Keratinocyte (primary cell): ENCODE measurements around the gene INCA1. TPM values are rescaled to one million over a fixed set of nuclear protein-coding genes. Genes with fewer than 3 reads are reported as not detected.
A peak's percentile ranks its signal among the peaks of the same experiment; 100 is the strongest.

Source experiments
- DNase-seq: peaks from one replicate; pipeline ENCODE4 v3.0.0-alpha.2; 2011; ENCODE audit warnings: low read depth, missing footprints, low spot score
- FAIRE-seq: peaks from 2 replicates; lab custom pipeline; 2011; peaks lifted over from hg19 to GRCh38; lab: Jason Lieb, UNC
- H2AFZ ChIP-seq: 2 replicates; pipeline ENCODE4 v1.6.0; 2012; ENCODE audit warnings: low read length, control low read depth, inconsistent platforms; ENCODE audit not compliant: control insufficient read depth
- H3K27ac ChIP-seq: 2 replicates; pipeline ENCODE4 v1.5.1; 2011; ENCODE audit warnings: low read length; ENCODE audit not compliant: control insufficient read depth, insufficient read depth
- H3K27me3 ChIP-seq: 3 replicates; pipeline ENCODE4 v1.6.0; 2011; ENCODE audit warnings: low read length; ENCODE audit not compliant: control insufficient read depth, insufficient read depth; ENCODE audit errors: extremely low read depth
- H3K36me3 ChIP-seq, 2 experiments: 2 replicates in 1 of 2; 3 replicates in 1 of 2; pipeline ENCODE4 v1.5.1; 2011; ENCODE audit warnings: low read length in 2 of 2, mild to moderate bottlenecking in 1 of 2; ENCODE audit not compliant: control insufficient read depth in 2 of 2, insufficient read depth in 2 of 2; ENCODE audit errors: extremely low read depth in 1 of 2
- H3K4me1 ChIP-seq: 3 replicates; pipeline ENCODE4 v1.5.1; 2011; ENCODE audit warnings: low read length; ENCODE audit not compliant: control insufficient read depth, insufficient read depth; ENCODE audit errors: extremely low read depth
- H3K4me2 ChIP-seq: 3 replicates; pipeline ENCODE4 v1.6.0; 2011; ENCODE audit warnings: low read depth, low read length; ENCODE audit not compliant: control insufficient read depth, insufficient read depth; ENCODE audit errors: extremely low read depth
- H3K4me3 ChIP-seq, 3 experiments: fragments of 200-600 bp in 1 of 3; sonication (generic) in 1 of 3; 2 replicates in 2 of 3; 3 replicates in 1 of 3; pipeline ENCODE4 v1.5.1; 2011 to 2016; ENCODE audit warnings: low read length in 3 of 3, mild to moderate bottlenecking in 3 of 3, control low read depth in 2 of 3, inconsistent platforms in 1 of 3, low read depth in 1 of 3, mixed read lengths in 1 of 3, mixed run types in 1 of 3, moderate library complexity in 1 of 3; ENCODE audit not compliant: control insufficient read depth in 2 of 3, insufficient read depth in 2 of 3; ENCODE audit errors: extremely low read depth in 1 of 3
- H3K79me2 ChIP-seq: 2 replicates; pipeline ENCODE4 v1.6.0; 2012; ENCODE audit warnings: low read length; ENCODE audit not compliant: control insufficient read depth, insufficient read depth
- H3K9ac ChIP-seq: 3 replicates; pipeline ENCODE4 v1.6.0; 2011; ENCODE audit warnings: low read length; ENCODE audit not compliant: control insufficient read depth, insufficient read depth; ENCODE audit errors: extremely low read depth
- H3K9me1 ChIP-seq: 3 replicates; pipeline ENCODE4 v1.6.0; 2011; ENCODE audit warnings: low read length; ENCODE audit not compliant: control insufficient read depth, insufficient read depth; ENCODE audit errors: extremely low read depth
- H3K9me3 ChIP-seq: 2 replicates; pipeline ENCODE4 v1.5.1; 2012; ENCODE audit warnings: low read depth, low read length; ENCODE audit not compliant: control insufficient read depth
- H4K20me1 ChIP-seq: 3 replicates; pipeline ENCODE4 v1.6.0; 2011; ENCODE audit warnings: low read length; ENCODE audit not compliant: control insufficient read depth, insufficient read depth; ENCODE audit errors: extremely low read depth
- CTCF ChIP-seq, 3 experiments: IDR thresholded peaks in 1 of 3; conservative IDR thresholded peaks in 1 of 3; optimal IDR thresholded peaks in 1 of 3; 2 replicates in 2 of 3; 3 replicates in 1 of 3; pipeline versions ENCODE3 to v1.5.1; 2011; ENCODE audit warnings: low read length in 3 of 3, mild to moderate bottlenecking in 3 of 3, moderate library complexity in 2 of 3, control low read depth in 1 of 3, inconsistent platforms in 1 of 3; ENCODE audit not compliant: insufficient read depth in 2 of 3; ENCODE audit errors: extremely low read depth in 1 of 3
- EZH2 ChIP-seq: IDR thresholded peaks from one replicate; pipeline ENCODE4 v1.6.1; 2012; ENCODE audit warnings: inconsistent platforms, mild to moderate bottlenecking, low read length, moderate library complexity
- dilution Hi-C: fragments of 300-500 bp; cut with MboI; formaldehyde crosslinking; loops from one replicate; pipeline ENCODE4 v1.7.0; 2020; ENCODE audit warnings: low sequenced_read_pairs; ENCODE audit not compliant: extremely low pct_ligation_motif_present
- polyA plus RNA-seq, 5 experiments: library from polyadenylated mRNA; depleted of rRNA in 3 of 5; stranded (reverse) in 3 of 5; stranded (forward) in 1 of 5; unstranded in 1 of 5; fragments of >200 nt; gene quantifications; 1 replicate in 1 of 5; 2 replicates in 3 of 5; 3 replicates in 1 of 5; pipeline versions ENCODE4 v1.2.1 to v1.2.3, GENCODE V29; 2011 to 2012; ENCODE audit warnings: missing spikeins in 2 of 5, low read depth in 1 of 5, low replicate concordance in 1 of 5
- small RNA-seq, 3 experiments: library from RNA; depleted of rRNA; stranded (forward); fragments of <200 nt; gene quantifications; one replicate each; pipeline ENCODE3, GENCODE V24; 2012; ENCODE audit warnings: low read depth in 3 of 3, low replicate concordance in 1 of 3; ENCODE audit not compliant: insufficient read length in 3 of 3

Gene INCA1
- polyA plus RNA-seq, 1 donor (not counting 4 experiments of a cell fraction or from before 2014, with no cell fraction given): 0.21 TPM

GRCh38 chr17:4939546-4939795 is 57.9 kb downstream of the INCA1 start:
- peak overlapping the region; percentile 98 for H3K27ac ChIP-seq
- FAIRE-seq (no peak), DNase-seq (no peak)
- peaks cover 47% of the 10 kb centered on the region for H3K79me2 ChIP-seq
- dilution Hi-C loops: no loop called here
- peaks cover 28% of the 10 kb centered on the region for H3K4me1 ChIP-seq
- no peaks in the 10 kb centered on the region for H3K27me3 ChIP-seq
- H3K36me3 ChIP-seq: peaks cover 22 to 23% of the 10 kb centered on the region in 2 experiments
- no peaks in the 10 kb centered on the region for H3K9me1 ChIP-seq
- peak overlapping the region; percentile 79 for H3K4me2 ChIP-seq
- peak overlapping the region; percentile 97 for H3K9ac ChIP-seq
- peak overlapping the region; percentile 45 for H2AFZ ChIP-seq
- peaks cover under 1% of the 10 kb centered on the region for H4K20me1 ChIP-seq
- H3K9me3 ChIP-seq: no peaks in the 10 kb centered on the region
- no peak for TF ChIP-seq CTCF (optimal IDR thresholded peaks at IDR 0.05 in 1 of 3, IDR thresholded peaks at IDR 0.05 in 1 of 3, conservative IDR thresholded peaks at IDR 0.05 in 1 of 3; ENCODE audit: extremely low read depth in 1 of 3, insufficient read depth in 2 of 3, low read length in 3 of 3)
- peak overlapping the region; percentile 91 to 93 (median 91) for H3K4me3 ChIP-seq

GRCh38 chr17:4938688-4939545 is 58.4 kb downstream of the INCA1 start:
- peak overlapping the region; percentile 79 for H3K4me2 ChIP-seq
- H4K20me1 ChIP-seq: no peaks in the 10 kb centered on the region
- H3K4me1 ChIP-seq: peaks cover 28% of the 10 kb centered on the region
- peak overlapping the region; percentile 98 for H3K27ac ChIP-seq
- H3K9ac ChIP-seq: peak overlapping the region; percentile 97
- FAIRE-seq (no peak), DNase-seq (no peak)
- H3K9me1 ChIP-seq: no peaks in the 10 kb centered on the region
- H3K36me3 ChIP-seq: peaks cover 20 to 23% of the 10 kb centered on the region in 2 experiments
- H3K9me3 ChIP-seq: no peaks in the 10 kb centered on the region
- H3K27me3 ChIP-seq: no peaks in the 10 kb centered on the region
- no peak overlapping the region for H2AFZ ChIP-seq
- dilution Hi-C loops: no loop called here
- TF ChIP-seq CTCF (optimal IDR thresholded peaks at IDR 0.05 in 1 of 3, IDR thresholded peaks at IDR 0.05 in 1 of 3, conservative IDR thresholded peaks at IDR 0.05 in 1 of 3; ENCODE audit: extremely low read depth in 1 of 3, insufficient read depth in 2 of 3, low read length in 3 of 3) (no peak), EZH2 (no peak)
- peaks cover 47% of the 10 kb centered on the region for H3K79me2 ChIP-seq
- H3K4me3 ChIP-seq: peak overlapping the region; percentile 91 to 93 (median 91)

Small RNA genes lying within 50 kb of the gene (small RNA-seq; reads per million reads assigned to genes)
- gene MIR6864 (0 to 1.7 (median 0.07) reads per million in 3 experiments), gene MIR6865 (0 to 0.67 (median 0) reads per million in 3 experiments)

Other genes with a start within 250 kb of the INCA1 start
- gene TM4SF5, start 225.6 kb downstream of the INCA1 start, polyA plus RNA-seq: not detected in 3 replicates
- gene VMO1, start 211.2 kb downstream of the INCA1 start, polyA plus RNA-seq: 0.14 to 0.42 TPM in 2 of 3 replicates, not detected in the other
- gene GLTPD2, start 208.6 kb downstream of the INCA1 start, polyA plus RNA-seq: not detected in 3 replicates
- 191 to 245 TPM (median 225 TPM) in 3 replicates for gene PSMB6, start 201.4 kb downstream of the INCA1 start, polyA plus RNA-seq
- gene PLD2, start 190.4 kb downstream of the INCA1 start, polyA plus RNA-seq: 27.9 to 48.6 TPM (median 33.3 TPM) in 3 replicates
- gene MINK1, start 164.2 kb downstream of the INCA1 start, polyA plus RNA-seq: 82.8 to 101 TPM (median 93.7 TPM) in 3 replicates
- 0.31 to 0.68 TPM (median 0.33 TPM) in 3 replicates for gene C17orf107, start 98.0 kb downstream of the INCA1 start, polyA plus RNA-seq
- 0.02 to 0.04 TPM in 2 of 3 replicates, not detected in the other for gene CHRNE, start 94.4 kb downstream of the INCA1 start, polyA plus RNA-seq
- not detected in 3 replicates for gene GP1BA, start 65.2 kb downstream of the INCA1 start, polyA plus RNA-seq
- 28.3 to 43.6 TPM (median 33.8 TPM) in 3 replicates for gene SLC25A11, start 57.5 kb downstream of the INCA1 start, polyA plus RNA-seq
- gene RNF167, start 57.3 kb downstream of the INCA1 start, polyA plus RNA-seq: 101 to 129 TPM (median 118 TPM) in 3 replicates
- gene PFN1, start 49.0 kb downstream of the INCA1 start, polyA plus RNA-seq: 1,029 to 1,579 TPM (median 1,435 TPM) in 3 replicates
- gene ENO3, start 46.4 kb downstream of the INCA1 start, polyA plus RNA-seq: 1.8 to 3.1 TPM (median 2.4 TPM) in 3 replicates
- gene SPAG7, start 29.7 kb downstream of the INCA1 start, polyA plus RNA-seq: 65.6 to 73.7 TPM (median 65.7 TPM) in 3 replicates
- gene CAMTA2, start 9.8 kb downstream of the INCA1 start, polyA plus RNA-seq: 8.5 to 14.3 TPM (median 10.4 TPM) in 3 replicates
- gene KIF1C, start 428 bp upstream of the INCA1 start, polyA plus RNA-seq: 85.3 to 93.7 TPM (median 91.1 TPM) in 3 replicates
- gene SLC52A1, start 37.9 kb upstream of the INCA1 start, polyA plus RNA-seq: 0.16 to 0.21 TPM (median 0.21 TPM) in 3 replicates
- 1.6 to 4.3 TPM (median 3.0 TPM) in 3 replicates for gene ZFP3, start 80.9 kb upstream of the INCA1 start, polyA plus RNA-seq
- 4.2 to 5.2 TPM (median 4.9 TPM) in 3 replicates for gene ZNF232, start 114.4 kb upstream of the INCA1 start, polyA plus RNA-seq
- not detected in 3 replicates for gene USP6, start 118.5 kb upstream of the INCA1 start, polyA plus RNA-seq
- 0.67 to 2.1 TPM (median 1.7 TPM) in 3 replicates for gene ZNF594, start 194.3 kb upstream of the INCA1 start, polyA plus RNA-seq
- gene SCIMP, start 237.3 kb upstream of the INCA1 start, polyA plus RNA-seq: not detected in 3 replicates